Keratinocyte (primary cell): ENCODE data around the gene ENPP1.

Source experiments
- CTCF ChIP-seq, 3 experiments: IDR thresholded peaks in 1 of 3; conservative IDR thresholded peaks in 1 of 3; optimal IDR thresholded peaks in 1 of 3; 2 replicates in 2 of 3; 3 replicates in 1 of 3; pipeline versions ENCODE3 to v1.5.1; 2011; ENCODE audit warnings: low read length in 3 of 3, mild to moderate bottlenecking in 3 of 3, moderate library complexity in 2 of 3, control low read depth in 1 of 3, inconsistent platforms in 1 of 3; ENCODE audit not compliant: insufficient read depth in 2 of 3; ENCODE audit errors: extremely low read depth in 1 of 3
- EZH2 ChIP-seq: IDR thresholded peaks from one replicate; pipeline ENCODE4 v1.6.1; 2012; ENCODE audit warnings: inconsistent platforms, mild to moderate bottlenecking, low read length, moderate library complexity

GRCh38 chr6:131868836-131869235, 61.0 kb downstream of the ENPP1 start:
- TF ChIP-seq EZH2, result no peak
- TF ChIP-seq CTCF (optimal IDR thresholded peaks at IDR 0.05 in 1 of 3, IDR thresholded peaks at IDR 0.05 in 1 of 3, conservative IDR thresholded peaks at IDR 0.05 in 1 of 3; ENCODE audit: extremely low read depth in 1 of 3, insufficient read depth in 2 of 3, low read length in 3 of 3), result no peak
